NCI-H2227 (cell line): ENCODE measurements around the gene NR2C2.
A peak's percentile ranks its signal among the peaks of the same experiment; 100 is the strongest.

ENCODE experiments used
- DNase-seq: peaks from one replicate; lab custom pipeline; 2025; ENCODE audit not compliant: unreplicated experiment; lab: John Stamatoyannopoulos, UW

NR2C2 gene

DNA sequence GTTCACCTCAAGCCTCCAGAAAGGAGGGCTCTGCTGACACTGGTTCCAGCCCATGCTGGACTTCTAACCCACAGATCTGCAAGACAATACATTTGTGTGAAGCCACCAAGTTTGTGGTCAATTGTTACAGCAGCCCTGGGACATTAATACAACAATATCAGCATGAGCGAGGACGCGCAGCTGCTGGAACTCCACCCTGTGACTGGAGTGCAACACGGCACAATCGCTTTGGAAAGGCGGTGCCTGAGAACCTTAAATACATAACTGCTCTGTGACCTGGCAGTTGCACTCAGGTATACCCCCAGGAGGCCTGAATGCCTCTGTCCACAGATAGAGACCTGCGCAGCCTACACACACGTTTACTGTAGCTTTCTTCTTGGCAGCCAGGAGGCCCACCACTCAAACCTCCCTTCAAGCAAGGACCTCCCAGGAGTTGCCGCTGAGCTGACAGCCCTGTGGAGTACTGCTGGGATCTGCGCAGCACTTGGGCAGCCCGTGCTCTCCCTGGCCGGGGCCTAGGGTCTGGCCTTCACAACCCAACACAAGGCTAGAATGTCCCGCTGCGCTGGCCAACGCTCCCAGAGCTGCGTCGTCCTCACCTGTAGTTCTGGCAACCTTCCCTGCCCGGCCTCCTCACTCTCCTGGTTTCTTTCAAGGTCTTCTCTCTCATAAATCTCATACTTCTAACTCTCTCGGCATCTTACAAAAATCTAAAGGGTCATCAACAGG, 109.5 kb downstream of the NR2C2 start:
- DNase-seq: no peak

DNA sequence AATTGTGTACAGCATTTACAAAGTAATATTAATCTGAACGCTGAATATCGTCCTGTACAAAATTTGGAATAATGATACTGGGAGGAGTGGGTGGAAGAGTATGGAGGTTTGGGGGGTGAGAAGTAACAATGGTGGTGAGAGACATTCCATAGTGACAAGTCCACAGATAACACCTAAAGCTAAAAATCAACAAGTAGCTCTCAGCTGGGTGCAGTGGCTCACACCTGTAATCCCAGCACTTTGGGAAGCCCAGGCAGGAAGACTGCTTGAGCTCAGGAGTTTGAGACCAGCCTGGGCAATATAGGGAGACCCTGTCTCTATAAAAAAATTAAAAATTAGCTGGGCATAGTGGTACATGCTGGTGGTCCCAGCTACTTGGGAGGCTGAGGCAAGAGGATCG, 112.6 kb downstream of the NR2C2 start:
- no peak for DNase-seq

DNA sequence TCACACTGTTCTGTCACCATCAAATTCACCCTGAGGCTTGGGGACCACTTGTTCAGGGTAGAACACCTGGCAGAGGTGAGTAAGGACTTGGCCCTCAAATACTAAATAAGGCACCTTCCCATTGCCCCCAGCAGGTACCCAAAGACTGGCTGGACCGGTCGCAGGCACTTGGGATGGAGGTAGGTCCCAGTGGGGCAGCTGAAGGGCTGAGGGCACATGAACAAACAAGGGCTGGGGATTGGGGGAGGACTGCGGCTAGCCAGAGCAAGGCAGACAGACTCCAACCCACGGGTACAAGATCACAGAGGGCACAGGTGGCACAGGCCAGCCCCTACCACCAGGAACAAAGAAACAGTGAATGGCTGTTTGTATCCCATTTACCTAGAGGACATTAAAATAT, 115.9 kb downstream of the NR2C2 start:
- no peak for DNase-seq

DNA sequence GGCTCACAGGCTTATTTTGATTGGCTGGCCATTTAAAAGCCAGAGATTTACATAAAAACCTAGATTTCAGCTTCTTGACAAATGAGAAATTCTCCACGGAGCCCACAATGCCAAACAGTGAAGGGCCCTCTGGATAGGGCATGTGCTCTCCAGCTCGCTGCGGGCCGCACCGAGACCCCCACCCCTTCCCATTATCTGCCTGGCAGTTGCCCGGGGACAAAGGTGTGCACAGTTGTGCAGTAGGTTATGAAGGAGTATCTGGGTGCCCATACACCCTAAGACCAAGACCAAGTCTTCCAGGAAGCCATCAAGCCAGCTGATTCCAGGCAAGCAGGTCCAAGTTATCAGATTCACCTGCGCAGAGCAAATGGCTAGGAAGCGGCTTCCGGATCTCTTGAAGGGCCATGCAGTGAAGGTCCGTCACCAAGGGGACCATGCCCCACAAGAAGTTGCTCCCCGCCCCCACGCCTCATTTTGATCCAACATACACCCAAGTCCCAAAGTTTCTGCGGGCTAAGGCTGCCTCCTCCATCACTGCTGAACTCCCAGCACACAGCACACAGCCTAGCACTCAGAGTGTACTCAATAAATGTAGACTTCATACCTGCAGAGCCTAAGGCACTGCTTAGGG, 116.4 kb downstream of the NR2C2 start:
- DNase-seq: no peak

DNA sequence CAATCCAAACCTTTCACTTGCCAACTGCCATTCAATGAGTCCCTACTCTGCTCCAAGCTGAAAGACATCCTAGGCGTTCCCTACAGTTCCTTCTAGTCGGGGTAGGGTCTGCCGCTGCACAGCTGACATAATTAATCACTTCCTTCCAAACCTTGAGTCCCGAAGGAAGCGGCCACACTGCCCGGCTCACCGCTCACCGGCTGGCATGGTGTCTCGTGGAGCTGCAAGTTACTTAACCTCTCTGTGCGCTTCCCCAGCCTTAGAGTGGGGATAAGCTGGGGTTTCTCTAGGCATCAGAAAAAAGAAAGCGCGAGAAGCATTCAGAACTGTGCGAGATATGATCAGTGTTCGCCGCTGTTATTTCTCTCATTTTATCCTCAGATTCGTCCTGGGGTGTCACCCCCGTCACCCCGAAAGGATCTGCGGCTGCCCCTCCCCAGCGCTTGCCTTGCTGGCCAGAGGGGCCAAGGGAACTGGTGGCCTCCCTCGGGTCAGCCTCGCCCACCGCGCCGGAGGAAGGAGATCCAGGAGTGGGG, 117.0 kb downstream of the NR2C2 start:
- DNase-seq: peak; percentile 2

DNA sequence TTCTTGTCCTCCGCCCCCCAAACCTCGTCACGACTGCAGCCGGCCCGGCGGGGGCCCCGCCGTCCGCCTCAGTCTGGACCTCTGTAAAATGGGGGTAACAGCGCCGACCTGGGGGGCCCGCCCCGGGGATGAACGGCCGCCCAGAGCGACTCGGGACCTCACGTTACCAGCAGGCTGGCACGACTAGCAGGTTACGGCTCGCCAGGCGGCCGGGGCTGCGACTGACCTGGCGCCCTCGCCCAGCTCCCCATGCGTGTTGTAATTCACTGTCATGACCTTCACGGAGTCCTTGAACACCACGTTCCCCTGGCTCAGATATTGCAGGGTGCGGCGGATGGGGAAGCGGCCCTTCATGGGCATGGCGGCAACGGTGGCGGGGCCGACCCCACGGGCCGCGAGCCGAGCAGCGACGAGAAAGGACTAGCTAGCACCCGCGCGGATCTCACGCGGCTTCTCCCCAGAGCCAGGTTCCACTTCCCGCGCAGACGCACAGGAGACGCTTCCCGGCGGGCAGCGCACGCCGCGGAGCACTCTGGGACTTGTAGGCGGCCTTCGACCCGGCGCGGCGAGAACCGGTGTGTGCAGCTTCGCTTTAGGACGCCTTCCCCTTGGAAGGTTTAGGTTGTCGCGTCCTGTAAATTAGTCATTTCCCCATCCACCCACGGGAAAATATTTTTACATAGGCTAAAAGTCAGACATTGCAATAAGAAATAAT, 117.6 kb downstream of the NR2C2 start, which contains the start of gene MRPS25:
TSS of gene MRPS25 (minus strand) at position 481 of the 715 bp plus-strand sequence. CDS start at position 360, 121 bp downstream.
- peak; percentile 90 for DNase-seq

DNA sequence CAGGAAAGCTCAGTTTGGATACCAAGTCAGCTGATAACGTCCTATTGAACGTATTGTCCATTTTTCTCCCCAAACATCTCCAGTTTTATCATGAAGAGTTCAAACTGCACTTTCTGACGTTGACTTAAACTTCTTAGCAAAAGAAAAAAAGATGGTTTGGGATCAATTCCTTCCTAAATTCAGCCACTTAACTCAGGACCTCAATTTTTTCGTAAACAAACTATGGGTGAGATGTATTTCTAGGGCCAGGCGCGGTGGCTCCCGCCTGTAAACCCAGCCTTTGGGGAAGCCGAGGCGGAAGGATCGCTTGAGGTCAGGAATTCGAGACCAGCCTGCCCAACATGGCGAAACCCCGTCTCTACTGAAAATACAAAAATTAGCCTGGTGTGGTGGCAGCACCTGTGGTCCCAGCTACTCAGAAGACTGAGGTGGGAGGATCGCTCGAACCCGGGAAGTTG, 118.2 kb downstream of the NR2C2 start:
- DNase-seq: no peak

DNA sequence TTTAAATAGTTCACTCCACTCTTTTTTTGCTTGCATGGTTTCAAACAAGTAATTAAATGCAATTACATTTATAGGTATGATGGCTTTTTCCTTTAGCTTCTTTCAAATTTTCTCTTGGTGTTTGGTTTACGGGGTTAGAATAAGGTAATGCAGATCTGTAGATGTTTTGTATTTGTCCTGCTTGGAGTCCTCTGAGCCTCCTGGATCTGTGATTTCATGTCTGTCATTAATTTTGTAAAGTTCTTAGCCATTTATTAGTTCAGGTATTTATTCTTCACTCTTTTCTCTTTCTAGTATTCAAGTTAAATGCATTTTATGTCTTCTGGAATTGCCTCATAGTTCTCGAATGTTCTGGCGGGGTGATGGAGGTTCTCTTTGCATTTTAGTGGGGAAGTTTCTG, 119.1 kb downstream of the NR2C2 start:
- no peak for DNase-seq

DNA sequence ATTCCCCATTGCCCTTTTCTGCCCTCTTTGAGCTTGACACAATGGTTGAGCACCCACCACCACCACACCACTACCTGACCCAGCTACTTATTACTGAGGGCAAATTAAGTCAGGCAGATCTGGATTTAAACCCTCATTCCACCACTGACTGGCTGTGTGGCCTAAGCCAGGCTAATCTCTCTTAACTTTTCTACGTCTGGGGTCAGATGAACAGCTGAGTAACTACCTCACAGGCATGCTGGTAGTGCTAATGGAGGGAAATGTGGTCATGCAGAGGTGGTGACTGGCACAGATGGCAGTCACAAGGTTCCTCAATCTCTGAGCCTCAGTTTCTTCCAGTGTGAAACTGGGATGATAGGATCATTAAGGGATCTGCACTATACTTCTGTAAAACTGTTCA, 122.1 kb downstream of the NR2C2 start:
- DNase-seq: no peak

DNA sequence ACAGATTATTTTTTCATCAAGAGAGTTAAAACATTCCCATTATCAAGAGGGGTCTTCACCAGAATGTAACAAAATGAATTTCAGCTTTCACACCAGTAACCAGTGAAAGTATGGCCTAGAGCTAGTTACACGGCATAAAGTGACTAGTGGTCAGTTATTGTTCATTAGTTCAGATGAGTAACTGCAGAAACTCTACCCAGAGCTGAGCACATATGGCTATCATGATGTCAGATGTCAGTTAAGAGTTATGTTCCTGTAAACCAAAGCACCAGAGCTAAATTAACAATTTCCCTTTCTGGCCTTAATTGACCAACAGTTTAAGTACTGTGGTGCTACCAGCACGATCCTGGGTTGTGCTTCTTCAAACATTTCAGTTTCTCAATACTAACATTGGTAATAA, 124.3 kb downstream of the NR2C2 start:
- DNase-seq: no peak

DNA sequence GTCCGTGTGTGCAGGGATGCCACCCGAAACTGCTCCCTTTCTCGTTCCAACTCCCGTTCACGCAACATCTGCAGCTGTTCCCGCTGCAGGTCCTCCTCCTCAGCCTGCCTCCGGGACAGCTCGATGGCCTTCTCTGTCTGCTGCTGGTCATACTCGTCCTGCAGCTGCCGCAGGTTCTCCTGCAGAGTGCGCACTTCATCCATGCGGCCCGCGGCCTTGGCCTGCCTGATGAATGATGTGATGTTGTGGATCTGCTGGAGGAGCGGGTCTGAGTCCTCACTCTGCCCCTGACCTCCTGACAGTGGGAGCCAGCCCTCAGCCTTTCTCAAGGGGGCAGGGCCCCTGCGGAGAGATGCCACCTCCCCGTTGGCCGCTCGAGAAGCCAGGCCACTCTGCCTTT, 127.1 kb downstream of the NR2C2 start:
- DNase-seq: no peak

DNA sequence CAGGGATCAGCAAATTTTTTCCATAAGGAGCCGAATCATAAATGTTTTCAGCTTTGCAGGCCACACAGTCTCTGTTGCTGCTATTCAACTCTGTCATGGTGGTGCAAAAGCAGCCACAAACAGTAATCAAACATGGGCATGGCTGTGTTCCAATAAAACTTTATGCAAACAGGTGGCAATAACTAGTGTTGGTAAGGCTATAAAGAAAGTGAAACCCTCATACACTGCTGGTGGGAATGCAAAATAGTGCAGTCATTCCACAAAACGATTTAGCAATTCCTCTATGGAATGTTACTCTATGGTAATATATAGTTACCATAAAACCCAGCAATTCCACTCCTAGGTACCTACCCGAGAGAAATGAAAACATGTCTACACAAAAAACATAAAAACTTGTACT, 131.7 kb downstream of the NR2C2 start:
- no peak for DNase-seq

DNA sequence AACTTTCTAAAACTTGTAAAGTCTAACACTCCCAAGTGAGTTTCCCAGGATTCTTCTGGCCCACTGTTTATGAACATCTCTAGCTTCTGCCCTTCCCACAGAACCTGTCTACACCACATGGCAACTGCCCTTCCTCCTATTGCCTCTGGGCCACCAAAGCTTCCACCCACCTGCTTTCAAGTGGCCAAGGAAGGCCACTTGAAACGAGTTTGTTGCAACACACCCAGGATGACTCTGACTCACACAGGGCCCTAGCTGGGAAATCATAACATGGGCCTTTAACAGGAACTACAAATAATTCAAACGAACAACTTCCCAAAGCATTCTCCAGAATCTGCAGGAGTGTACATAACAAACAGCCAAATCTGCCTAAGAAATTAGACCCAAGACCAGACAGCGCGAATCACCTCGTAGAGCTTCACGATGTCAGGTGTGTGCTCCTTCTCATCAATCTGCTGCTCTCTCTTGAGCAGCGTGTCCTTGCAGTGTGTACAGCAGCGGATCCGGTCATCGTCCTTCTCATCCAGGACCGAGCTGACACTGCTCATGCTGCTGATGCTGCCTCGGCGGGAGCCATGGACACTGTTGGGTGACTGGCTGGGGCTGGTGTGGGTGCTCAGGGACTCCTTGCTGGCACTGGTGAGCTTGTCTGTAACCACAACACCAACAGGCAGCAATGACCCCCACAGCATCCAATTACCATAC, 134.7 kb downstream of the NR2C2 start:
- DNase-seq: no peak

DNA sequence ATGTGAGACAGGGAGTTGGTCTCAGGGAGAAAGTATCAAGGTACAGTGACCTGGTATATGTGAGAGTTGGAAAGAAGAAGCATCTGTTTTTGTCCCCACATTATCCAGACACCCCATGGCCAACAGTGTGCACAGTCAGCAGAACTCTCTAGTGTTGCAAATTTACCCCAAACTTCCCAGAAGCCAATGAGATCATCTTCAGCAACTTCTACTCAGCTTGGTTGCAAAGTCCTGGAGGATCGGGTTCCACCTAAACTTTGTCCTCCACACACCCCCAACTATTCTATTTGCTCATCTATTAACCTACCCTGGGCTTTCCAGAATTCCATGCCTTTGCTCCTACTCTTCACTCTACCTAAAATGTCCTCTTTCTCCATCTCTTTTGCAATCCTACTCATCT, 135.9 kb downstream of the NR2C2 start:
- DNase-seq: no peak

DNA sequence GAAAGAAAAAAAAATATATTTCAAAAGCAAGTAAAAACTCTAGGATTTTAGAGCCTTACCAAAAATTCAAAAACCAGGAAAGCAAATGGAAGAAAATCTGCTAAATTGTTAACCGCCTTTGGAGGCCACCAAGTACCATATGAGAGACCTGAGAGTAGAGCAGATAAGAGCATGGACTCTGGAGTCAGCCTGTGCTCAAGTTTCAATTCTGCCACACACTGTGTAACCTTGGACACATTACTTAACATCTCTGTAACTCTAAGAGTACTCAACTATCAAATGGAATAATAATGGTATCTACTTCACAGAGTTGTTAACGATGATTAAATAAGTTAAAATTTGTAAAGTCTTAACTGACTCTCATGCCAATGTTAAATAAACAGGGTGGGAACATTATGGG, 138.9 kb downstream of the NR2C2 start:
- no peak for DNase-seq

DNA sequence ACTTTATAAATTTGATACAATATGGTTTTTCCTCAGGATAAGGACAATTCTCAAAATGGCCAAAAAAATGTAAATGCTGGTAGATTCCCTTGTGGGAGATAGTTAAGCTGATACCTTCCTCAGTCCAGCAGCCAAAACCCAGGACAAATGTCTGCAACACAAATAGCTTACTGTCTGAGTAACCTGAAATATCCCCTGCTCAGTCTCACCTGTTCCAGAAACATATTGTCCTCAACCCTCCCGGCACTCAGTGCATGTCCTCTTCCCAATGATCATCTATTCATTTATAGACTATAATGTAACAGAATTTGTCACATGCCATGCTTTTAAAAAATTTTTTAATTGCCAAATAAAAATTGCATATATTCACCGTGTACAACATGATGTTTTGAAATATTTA, 139.3 kb downstream of the NR2C2 start:
- no peak for DNase-seq

DNA sequence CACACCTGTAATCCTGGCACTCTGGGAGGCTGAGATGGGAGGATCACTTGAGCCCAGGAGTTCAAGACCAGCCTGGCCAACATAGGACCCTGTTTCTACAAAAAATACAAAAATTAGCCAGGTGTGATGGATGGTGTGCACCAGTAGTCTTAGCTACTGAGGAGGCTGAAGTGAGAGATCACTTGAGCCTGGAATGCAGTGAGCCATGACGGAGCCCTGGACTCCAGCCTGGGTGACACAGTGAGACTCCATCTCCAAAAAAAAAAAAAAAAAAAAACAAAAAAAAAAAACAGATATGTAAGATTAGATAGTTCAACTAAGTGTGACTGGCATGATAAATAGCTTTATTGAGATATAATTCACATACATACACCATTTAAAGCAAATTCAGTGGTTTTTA, 141.8 kb downstream of the NR2C2 start:
- no peak for DNase-seq

DNA sequence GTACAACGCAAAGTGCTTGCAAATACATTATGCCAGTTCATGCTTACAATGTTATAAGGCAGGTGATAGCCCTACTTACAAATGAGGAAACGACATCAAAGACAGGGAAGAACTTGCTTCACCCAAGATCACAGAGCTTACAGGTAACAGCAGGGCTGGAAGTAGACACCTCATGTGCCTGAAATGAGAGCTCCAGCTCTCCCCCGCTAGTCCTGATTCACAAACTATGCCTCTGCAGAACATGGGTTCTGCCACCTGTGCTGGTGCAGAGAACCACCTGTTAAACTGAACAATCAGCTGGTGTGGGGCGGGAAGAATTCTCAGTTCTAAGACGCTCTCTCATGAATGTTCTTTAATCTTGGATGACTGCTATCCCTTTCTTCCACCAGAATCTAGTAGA, 144.2 kb downstream of the NR2C2 start:
- no peak for DNase-seq

DNA sequence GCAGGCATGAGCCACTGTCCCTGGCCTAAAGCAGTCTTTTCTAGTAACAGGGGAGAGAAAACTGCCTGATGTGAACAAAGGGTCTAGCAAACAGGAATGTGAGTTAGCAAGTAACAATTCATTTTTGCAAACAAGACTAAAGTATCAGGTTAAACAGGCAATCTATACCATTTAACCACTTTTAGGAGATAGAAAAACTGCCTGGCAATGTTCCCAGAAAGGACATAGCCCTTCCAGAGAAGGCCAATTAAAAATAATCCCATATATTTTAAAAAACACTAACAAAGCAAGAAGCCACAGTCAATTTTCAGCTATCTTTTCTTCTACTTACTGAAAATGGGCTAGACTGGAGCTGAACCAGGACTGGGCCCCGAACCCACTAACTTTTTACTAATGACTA, 145.3 kb downstream of the NR2C2 start:
- peak; percentile 25 for DNase-seq

DNA sequence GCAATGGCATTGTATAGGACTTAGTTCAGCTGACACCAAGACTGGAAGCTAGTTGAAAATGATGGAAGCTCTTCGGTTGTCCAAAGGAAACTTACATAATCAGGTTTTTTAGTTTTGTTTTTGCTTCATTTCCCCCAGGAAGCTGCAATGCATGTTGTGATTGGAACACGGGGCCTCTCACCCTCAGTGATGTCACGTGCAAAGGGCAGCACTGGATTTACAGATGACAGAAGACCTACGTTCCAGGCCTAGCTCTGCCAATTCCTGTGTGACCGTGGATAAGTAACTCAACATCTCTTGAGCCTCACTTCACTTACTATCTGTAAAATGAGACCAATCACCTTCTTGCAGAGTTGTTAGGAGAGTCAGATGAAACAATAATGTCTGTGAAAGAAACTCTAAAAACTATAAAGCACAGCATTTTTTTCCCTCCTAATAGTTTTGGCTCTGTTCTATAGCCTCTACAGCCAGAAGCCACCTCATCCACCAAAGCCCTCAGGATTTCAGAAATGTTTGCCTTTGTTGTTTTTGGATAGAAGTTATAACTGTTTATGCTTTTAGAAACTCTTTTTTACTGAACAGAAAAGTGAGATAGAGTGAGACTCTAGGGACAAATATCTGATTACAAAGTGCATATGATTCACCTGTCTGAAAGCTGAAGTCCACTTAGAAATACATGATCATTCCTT, 146.9 kb downstream of the NR2C2 start:
- no peak for DNase-seq

DNA sequence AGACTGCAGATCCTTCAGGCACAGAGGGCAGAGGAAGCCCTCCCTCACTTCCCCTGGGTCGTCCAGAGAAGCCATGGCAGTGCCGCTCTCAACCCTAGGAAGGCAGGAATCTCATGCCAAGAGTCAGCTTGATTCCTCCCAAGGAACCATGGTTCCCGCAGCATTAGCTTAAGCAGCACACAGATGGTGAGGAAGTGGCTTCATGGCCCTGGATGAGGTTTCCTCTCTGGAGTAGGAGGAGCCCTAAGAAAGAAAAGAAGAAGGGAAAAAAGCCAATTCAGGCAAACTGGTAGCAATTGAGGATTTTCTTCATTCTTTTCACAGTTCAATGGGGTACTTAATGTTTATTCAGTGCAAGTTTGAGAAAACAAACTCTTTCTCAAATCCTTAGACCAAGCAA, 148.7 kb downstream of the NR2C2 start:
- DNase-seq: no peak
